Stimulated activated CD4-positive, alpha-beta T cell treated with anti-CD3 and anti-CD28 coated beads, Interleukin-4, amount 100 ng/mL, for 4 hours (primary cell): ENCODE results near the gene FBN1.

Source experiments
- DNase-seq, 2 experiments: peaks; one replicate each; pipeline ENCODE4 v3.0.0-alpha.2; 2020

The FBN1 gene

DNA sequence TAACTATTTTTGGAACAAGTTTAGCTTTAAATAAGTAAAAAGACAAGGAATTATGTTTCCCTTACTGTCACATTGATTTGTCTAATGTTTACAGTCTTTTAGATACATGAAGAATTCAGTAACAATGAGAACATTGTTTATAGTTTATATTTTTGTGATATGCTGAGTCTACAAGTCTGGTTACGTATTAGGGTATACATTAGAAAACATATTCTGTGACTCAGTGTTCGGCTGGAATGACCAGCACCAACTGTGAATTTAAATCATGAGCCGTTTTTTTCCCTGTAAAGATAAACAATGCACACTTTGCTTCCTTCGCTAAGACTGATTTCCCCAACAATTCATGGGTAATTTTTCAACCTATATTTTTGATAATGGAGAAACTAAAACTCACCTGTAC lies 182.8 kb downstream of the FBN1 start:
- DNase-seq, result no peak

DNA sequence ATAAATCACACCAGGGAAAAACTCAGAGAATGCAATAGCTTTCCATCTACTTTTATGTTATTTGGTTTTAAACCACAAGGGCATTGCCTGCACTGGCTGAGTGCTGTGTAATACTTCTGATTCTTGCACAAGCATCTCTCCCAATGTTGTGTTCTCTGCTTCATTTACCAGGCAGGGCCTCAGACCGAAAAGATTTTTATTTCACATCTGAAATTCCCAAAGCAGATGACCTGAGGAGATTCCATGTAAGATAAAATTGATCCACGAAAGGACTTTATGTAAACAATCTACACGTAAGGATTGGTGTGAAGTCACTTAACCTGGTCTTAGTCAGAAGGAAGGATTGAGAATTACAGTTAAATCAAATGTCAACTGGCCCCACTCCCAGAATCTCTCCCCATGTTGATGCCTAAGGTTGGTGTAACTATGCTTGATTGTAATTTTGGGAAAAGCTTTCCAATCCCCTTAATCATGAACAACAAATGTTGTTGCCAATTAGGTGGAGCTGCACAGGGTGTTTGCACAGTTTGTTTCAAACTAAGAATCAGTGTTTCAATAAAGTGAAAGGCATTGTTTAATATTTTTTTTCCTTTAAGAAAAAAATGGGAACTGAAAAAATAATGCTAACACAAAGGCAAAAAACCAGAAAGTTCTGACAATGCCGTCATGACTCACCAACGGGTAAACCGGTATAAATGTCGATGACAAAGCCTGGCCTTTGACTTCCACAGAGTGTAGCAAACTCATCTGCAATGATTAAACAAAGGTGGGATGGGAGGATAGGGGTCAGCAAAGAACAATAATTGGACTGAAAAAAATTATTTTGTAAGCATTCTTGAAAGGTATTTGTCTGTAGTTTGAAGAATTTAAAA lies 185.7 kb downstream of the FBN1 start:
- DNase-seq, result no peak

DNA sequence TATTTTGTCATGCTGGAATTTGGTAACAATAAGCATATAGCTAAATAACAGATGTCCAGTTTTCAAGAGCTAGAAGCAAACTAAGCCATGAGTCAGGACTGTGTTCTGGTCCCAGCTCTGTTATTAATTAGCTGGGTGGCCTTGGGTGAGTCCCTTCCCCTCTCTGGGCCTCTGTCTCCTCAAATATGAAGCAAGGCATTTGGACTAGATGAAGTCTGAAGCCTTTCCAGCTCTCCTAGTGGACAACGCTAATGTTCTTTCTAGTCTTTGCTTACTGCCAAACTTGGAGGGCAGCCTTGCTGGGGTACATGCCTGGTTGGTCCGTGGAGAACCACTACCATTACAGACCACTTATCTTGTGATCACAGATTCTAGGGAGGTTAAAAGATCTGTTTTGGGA lies 186.6 kb downstream of the FBN1 start:
- no peak for DNase-seq

DNA sequence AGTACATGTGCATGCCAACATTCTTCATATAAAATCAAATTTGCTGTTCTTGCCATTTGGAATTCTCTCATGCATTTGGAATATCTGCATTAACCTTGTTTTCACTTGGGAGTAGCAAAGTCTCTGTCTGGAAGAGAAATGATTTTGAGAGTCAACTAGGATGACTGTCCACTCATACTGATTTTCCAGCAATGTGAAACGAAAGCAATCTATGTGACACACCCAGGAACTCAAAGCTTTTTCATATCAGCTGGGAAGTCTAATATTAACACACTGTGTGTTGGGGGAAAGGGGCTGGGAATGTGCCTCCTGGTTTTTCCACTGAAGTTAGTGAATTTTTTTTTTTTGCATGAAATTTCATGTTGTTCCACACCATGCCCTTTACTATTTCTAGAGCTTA lies 189.4 kb downstream of the FBN1 start:
- no peak for DNase-seq

DNA sequence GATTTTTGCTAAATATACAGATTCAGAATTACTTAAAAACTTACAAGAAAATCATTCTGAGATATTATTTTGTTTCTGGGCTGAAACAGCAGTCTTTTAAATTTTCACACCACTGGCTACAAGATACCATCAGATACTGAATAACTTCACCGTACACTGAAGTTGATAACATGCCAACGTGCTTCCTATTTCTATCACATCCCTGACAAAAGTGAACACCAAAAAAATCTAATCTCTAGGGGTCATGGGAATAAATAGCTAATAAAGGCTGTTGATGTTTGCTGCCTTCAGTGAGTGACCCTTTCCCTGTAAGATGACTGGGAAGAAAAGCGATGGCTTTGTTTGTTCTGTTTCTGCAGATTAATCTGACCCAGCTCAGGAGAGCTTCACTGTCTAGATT lies 193.8 kb downstream of the FBN1 start:
- no peak for DNase-seq

DNA sequence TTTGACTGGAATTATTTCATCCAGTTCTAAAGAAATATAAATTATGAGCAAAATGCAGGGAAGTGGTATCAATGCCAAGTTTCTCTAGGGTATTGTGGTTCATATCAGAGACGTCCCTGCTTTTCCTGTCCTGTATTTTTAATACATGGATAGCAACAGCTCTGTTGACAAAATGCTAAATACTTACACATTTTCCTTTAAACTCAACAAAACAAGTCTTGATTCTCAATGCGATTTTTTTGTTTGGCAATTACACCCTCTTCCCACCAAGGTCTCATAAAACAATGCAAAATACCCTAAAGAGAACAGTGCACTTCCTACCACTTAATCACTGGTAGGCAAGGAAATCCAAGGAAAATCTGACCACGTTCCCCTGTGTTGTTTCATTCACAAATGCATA lies 194.3 kb downstream of the FBN1 start:
- no peak for DNase-seq

DNA sequence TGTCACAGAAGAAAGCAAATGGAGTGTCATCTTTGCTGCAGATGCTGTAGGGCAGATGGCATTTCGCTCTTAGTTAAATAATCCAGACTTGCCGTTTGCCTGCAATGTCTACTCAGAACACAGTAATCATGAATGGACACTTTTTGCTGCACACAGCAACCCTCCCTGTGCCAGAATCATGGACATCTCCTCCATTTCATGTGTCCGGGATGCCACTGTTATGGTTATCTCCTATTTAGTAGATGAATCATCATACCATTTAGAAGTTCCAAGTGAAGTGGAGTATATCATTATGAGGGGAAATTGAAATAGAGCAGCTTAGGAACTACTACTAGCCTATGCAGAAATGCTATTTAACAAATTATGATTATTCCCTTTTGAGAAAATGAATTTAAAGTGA lies 195.8 kb downstream of the FBN1 start:
- DNase-seq, result no peak

DNA sequence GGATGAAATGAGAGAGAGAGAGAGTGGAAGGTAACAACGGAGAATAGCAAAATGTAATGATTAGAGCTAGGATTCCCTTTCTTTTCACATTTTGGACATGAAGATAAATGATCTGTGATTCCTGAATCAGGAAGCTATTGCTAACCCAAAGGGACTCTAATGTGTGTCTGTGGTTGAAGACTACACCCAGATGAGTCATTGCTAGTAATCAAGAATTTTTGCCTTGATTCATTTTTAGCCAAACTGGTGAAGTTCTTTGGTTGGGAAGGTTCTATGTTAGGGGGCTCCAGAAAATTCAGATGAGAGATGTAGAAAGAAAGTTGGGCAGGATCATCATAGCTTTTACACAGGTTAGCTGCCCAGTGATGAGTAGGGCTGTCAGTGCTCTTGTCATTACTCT lies 197.9 kb downstream of the FBN1 start:
- no peak for DNase-seq

DNA sequence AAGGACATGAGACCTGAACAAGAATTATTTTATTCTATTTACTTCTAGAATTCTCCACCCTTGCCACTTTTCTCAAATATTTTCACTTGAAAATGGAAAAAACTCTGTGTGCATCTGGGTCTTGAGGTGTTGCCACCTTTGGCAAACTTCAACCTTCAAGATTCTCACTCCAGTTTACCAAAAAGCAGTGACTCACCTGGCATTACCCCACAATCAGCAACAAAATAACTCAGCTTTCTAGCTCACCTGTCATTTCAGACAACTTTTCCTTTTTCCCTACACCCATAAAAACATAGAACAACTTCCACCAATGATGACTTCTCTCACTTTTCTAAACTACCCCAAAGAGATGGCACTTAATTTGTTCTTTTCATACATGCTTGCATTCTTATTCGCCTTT lies 198.5 kb downstream of the FBN1 start:
- no peak for DNase-seq

DNA sequence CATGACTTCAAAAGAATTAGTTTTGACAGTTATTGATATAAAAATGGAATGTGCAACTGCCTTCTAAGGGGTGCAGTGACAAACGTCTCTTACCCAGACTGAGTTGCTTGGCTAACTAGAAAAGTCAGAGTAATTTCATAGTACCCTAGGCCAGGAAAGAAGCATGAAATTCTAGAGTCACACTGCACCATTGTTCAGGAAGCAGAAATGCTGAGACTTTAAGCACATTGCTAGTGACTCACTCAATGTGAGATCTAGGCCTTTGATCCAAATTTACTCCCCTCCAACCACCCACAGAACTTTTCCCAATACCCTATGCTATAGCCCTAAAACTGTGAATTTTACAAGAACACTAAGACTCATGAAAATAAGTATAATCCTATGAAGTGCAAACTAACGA lies 203.5 kb downstream of the FBN1 start:
- no peak for DNase-seq

DNA sequence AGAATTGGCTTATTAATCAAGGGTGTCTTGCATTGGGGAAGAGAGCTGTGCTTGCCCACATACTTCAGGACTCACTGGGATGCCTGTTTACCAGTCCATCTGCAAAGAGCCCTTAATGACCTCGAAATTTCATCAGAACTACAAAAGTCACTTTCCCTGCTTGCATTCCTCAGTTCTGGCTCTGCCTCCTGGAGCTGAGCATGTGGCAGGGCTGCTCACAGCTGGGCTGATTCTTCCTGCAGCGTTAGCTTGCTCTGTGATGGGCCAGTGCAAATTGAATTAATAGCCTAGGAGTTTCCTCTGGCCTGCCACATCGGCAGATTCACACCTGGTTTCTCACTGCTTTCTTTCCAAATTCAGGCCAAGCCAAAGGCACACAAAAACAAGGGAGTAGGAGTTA lies 205.4 kb downstream of the FBN1 start:
- DNase-seq, result no peak

DNA sequence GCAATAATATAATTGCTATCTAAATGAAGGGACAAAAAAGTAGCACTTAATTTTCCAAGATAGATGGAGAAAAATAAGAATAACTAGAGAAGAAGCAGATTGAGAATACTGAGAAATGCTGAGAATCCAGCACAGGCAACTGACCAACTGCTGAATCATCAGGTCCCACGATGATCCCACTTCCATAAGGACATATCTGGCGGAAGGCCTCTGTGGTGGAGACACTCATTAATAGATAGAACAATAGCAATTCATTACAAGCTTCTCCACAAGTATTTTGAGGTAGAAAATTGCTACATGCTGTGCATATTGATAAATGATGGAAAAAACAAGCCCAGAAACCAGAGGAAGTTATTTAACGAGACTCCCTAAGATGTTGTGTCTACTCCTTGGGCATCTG lies 208.3 kb downstream of the FBN1 start:
- no peak for DNase-seq

DNA sequence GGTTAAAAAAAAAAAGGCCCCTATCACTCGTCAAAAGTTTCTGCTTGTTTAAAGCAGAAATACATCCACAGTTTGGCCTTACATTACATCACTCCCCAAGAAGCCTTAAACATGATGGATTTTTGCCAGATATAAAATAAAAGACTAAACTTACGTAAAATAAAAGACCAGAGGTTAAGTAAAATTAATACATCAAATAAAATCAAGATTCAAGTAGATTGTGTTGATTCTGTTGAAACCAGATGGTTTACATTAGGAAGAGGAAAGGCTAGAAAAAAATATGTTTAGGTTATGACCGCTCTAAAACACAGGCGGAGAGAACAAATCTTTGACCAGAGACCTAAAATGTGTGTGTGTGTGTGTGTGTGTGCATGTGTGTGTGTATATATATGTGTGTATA lies 210.2 kb downstream of the FBN1 start:
- DNase-seq, result no peak

DNA sequence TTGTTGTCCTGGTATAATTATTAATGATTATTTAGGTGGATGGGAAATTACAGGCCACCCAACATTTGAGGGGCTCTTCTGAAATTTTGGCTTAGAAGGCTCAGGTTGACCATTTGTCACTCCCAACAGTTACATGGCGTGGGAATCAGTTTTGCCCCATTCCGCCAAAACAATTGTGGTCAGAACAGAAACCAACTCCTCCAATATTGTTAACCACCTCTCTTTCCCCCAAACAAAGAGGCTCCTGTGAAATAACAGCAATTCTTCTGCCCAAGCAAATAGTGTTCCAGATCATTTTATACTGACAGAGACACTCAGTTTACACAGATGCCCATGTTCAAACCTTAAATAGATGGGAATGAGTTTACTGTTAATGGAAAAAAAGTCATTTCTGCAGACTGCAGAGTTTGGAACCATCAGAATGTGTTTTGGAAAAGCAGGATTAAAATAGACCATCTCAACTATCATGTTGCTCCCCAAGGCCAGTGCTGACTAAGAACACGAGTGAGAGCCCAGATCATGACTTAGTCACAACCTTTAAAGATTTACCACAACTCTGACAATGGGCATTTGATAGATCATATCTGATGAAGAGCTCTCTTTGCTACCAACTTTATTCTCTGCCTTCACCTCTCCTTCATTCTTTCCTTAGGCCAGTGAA lies 212.2 kb downstream of the FBN1 start:
- DNase-seq, result no peak

DNA sequence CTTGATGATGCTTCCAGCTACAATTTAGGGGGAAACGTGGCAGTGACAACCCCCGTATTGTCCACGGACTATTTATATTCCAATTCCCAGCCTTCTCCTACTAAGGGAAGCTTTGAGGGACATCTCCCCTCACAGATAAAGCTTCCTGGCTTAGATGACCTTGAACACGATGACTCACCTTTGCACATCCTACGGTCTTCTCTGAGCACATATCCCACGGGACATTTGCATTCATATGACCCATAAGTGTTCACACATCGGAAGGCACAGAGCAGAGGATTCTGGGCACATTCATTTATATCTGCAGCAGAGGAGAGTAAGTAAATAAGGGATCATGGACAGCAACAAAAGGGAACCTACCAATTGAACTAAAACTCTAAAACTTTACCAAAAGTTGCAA lies 212.8 kb downstream of the FBN1 start:
- no peak for DNase-seq

DNA sequence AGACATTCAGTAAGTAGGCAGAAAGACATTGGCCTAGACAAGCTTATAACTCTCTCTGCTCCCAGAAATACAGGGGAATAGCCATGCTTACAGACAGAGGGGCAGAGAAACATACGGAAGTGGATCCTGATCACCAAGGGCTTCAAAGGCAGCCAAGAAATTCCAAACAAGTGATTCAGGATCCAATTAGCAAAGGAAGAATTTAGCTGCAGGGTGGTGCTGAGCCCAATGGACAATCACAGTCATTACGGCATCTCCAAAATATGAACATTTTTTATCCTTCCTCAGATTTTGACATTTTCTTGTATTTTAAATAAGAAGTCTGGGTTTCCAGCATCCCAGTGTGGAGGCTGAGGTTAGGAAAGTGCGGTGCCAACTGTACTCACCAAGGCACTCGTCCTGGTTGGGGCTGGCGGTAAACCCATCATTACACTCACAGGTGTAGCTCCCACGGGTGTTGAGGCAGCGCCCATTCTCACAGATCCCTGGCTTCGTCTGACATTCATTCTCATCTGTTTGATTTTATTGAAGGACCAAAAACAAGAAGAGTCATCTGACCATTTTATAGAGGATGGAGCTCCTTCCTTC lies 217.5 kb downstream of the FBN1 start:
- DNase-seq, result no peak

DNA sequence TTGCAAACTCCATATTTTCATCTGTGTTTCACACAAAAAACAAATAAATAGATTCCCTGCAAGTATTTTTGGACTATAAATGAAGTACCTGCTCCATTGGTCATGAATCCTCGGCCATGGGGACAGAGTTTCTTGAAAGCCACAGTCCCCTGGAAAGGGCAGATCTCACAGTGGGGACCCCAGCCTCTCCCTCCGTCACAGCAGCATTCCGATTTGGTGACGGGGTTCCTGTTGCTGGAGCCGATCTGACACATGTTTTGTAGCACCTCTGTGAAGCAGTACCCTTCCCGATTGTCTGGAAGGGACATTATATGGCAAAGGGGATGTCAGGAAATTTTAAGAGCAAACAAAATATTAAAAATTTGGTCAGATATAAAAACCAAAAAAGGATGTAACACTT lies 218.0 kb downstream of the FBN1 start:
- DNase-seq, result no peak

DNA sequence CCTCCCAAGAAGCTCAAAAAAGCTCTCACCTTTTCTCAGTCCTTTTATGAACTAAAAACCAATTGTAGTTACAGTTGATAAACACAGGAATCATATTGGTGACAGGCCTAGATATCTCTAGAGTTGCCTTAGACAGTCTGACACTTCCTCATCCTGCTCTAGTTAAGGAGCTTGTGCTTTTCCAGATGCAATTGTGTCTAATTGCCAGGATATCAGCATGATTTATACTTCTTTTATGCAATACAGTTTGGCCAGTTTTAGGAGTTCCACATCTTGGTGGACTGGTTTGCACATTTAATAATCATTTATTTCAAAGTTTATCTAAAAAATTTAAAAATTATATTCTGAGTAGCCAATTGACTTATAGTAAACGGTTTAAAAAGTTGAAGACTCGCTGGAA lies 218.6 kb downstream of the FBN1 start:
- DNase-seq, result no peak

DNA sequence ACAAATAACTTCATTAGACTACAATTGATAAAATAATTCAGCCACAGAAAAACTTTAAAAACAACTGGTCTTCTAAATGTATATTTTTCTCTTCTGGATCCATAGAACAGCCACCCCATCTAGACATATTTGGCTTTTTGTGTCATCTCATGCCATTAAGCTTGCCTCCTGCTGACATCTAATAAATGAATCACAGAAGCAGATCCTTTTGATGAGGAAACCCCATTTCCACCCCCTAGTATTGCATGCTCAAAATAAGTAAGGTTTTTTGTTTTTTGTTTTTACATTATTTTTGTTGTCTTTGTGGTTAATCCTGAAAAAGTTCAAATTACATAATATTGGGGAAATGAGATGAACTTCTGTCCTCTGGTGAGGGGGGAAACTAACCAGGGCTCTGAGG lies 219.5 kb downstream of the FBN1 start:
- no peak for DNase-seq

DNA sequence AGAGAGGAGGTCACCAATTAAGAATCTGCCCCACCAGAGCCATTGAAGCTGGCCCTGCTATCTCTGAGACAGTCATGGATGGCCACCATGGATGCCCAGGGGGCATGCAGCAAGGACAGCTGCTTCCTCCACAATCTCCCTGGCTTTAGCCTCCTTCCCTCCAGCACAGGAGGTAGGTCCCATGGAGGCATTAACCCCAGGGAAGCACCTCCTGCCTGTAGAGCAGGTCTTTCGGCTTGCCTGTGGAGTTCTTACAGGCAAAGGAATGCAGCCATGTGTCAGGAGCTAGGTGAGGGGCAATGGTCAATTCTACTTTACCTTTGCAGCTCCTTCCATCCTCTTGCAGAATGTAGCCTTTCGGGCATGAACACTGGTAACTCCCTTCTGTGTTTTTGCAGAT lies 220.5 kb downstream of the FBN1 start:
- no peak for DNase-seq

DNA sequence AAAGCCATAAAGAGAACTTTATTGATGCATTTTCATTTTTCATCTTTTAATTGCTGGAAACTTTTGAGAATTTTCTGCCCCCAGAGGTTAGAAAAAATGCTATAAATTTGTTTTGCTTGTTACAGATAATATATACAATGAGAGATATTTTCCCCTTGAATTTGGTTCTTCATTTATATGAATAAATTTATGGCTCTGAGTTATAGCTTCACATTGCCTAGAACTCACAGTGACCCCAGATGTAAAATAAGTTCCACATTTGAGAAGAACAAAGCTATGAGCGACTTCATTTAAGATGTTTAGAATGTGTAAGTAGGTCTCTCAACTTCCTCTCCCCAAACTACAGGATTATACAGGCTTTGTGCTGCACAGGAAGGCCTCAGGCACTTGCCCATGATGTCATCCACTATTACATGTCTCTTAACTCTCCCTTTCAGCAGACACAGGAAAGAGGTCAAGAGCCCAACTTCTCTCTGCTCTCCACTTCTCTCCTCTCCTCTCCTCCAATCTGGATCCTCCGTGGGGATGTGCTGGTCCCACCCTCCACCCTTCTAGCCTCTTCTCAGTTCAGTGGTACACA lies 221.5 kb downstream of the FBN1 start:
- no peak for DNase-seq

DNA sequence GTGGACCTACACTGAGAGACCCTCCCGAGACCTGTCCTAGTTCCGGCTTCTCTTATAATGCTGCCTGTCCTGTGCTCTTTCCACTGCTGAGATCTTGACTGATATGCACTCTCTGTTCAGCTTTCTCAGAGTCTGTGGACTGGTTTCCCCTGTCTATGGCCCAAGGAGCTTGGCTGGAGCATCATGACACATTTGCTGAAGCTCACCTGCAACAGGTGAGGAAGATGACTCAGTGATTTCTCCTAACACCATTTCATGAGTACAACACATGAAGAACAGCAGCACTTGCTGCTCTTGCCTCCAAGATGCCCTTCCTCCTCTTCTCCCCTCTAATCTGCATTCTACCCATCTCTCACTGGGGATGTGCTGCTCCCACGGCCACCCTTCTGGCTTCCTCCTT lies 222.2 kb downstream of the FBN1 start:
- DNase-seq, result no peak

DNA sequence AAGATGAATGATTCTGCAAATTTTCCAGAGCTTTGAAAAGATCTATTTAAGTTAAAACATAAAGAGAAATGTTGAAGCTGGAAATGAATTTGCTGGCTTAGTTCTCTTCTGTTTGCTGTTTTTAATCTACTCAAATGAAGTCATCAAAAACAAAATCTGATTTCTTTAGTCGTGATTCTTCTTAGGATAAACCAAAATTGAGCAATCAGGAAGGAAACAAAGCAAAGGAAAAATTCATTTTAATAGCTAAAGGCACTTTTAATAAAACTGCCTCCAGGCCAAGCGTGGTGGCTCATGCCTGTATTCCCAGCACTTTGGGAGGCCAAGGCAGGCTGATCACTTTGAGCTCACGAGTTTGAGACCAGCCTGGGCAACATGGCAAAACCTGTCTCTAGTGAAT lies 223.1 kb downstream of the FBN1 start:
- DNase-seq, result no peak

DNA sequence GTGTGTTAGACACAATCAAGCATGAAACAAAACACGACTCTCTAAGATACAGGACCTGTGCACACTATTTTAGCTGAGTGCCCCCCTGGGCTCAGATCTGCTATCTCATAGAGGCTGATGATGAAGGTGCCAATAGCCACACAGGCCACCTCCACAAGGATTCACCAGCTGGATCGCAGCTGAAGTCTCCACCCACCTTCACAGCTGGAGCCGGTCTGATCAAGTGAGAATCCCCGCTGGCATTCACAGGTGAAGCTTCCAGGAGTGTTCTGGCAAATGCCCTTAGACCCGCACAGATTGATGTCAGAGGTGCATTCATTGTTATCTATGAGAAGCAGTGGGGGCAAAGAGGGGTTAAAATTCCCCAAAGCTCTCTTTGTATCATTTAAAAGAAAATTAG lies 224.1 kb downstream of the FBN1 start:
- no peak for DNase-seq
